Testis (tissue), 3 donors: ENCODE measurements around the gene ZNF528. TPM values are rescaled to one million over a fixed set of nuclear protein-coding genes. Genes with fewer than 3 reads are reported as not detected.

Source experiments
- DNase-seq: peaks from one replicate; pipeline ENCODE4 v3.0.0-alpha.2; 2019
- H3K27ac ChIP-seq, 2 donors: fragments of 200-600 bp; sonication (generic); one replicate each; pipeline ENCODE4 v1.5.1; 2019
- H3K27me3 ChIP-seq: fragments of 200-600 bp; sonication (generic); one replicate; pipeline ENCODE4 v1.5.1; 2019
- H3K36me3 ChIP-seq: fragments of 200-600 bp; sonication (generic); one replicate; pipeline ENCODE4 v1.5.1; 2017; ENCODE audit warnings: low read depth; ENCODE audit errors: missing control alignments
- H3K4me1 ChIP-seq: fragments of 200-600 bp; sonication (generic); one replicate; pipeline ENCODE4 v1.5.1; 2019
- H3K4me3 ChIP-seq, 2 donors: fragments of 200-600 bp; sonication (generic); one replicate each; pipeline ENCODE4 v1.5.1; 2017 to 2019
- H3K9me3 ChIP-seq: fragments of 200-600 bp; sonication (generic); one replicate; pipeline ENCODE4 v1.5.1; 2017
- POLR2A ChIP-seq: fragments of 450-650 bp; IDR thresholded peaks from one replicate; pipeline ENCODE4 v1.6.1; 2017; ENCODE audit warnings: antibody characterized with exemption, mild to moderate bottlenecking, moderate library complexity
- WGBS, 2 donors: methylation state at CpG; one replicate each; pipeline ENCODE4 v1.1.5; 2018; 5-methylcytosine and 5-hydroxymethylcytosine counted together
- intact Hi-C: fragments of 100-400 bp; cut with DNase I; formaldehyde crosslinking; loops from one replicate; pipeline ENCODE4 v1.15.1; 2023; ENCODE audit warnings: low total_unique reads
- polyA plus RNA-seq: library from polyadenylated mRNA; stranded (reverse); fragments of 350-450 nt; fragmentation: Illumina TruSeq; extraction: RNeasy Lipid Tissue Mini Kit (QIAGEN cat#74804); gene quantifications from one replicate; pipeline ENCODE4 v1.2.3, GENCODE V29; 2014; ENCODE audit warnings: low read depth, low replicate concordance; ENCODE audit not compliant: insufficient read depth
- small RNA-seq, 2 donors: library from RNA; depleted of rRNA; stranded (forward); fragments of <200 nt; gene quantifications; one replicate each; pipeline ENCODE3, GENCODE V24; 2016
- total RNA-seq, 2 donors: library from RNA; depleted of rRNA; stranded (reverse); fragments of >200 nt; gene quantifications; one replicate each; pipeline ENCODE4 v1.2.3, GENCODE V29; 2016
- TF ChIP-seq, protein P1 (sequence below), 3 experiments: fragments of 450-650 bp in 2 of 3; fragments of 200-600 bp in 1 of 3; sonication (generic) in 1 of 3; IDR thresholded peaks; one replicate each; pipeline ENCODE4 v1.5.1; 2016 to 2019; ENCODE audit warnings: antibody characterized with exemption in 3 of 3, mild to moderate bottlenecking in 2 of 3, moderate library complexity in 1 of 3

The ZNF528 gene
- total and polyA plus RNA-seq, 3 donors from 2014 or later = 31.6 to 55.4 (median 53.7) TPM

GRCh38 chr19:52464798-52465470 is 67.3 kb downstream of the ZNF528 start:
- Histone ChIP-seq H3K27ac (no peak overlapping the region), H3K4me1 (peaks cover 3% of the 10 kb centered on the region), H3K4me3 (no peak overlapping the region), H3K36me3 (no peaks in the 10 kb centered on the region), H3K27me3 (no peaks in the 10 kb centered on the region), H3K9me3 (no peaks in the 10 kb centered on the region)
- intact Hi-C loops = no loop called here
- 65 to 69% methylated on average over 13 to 14 of the region's 14 CpGs for WGBS, 2 donors
- peak; percentile 34 for DNase-seq
- TF ChIP-seq POLR2A = no peak
- TF ChIP-seq, protein P1, sequence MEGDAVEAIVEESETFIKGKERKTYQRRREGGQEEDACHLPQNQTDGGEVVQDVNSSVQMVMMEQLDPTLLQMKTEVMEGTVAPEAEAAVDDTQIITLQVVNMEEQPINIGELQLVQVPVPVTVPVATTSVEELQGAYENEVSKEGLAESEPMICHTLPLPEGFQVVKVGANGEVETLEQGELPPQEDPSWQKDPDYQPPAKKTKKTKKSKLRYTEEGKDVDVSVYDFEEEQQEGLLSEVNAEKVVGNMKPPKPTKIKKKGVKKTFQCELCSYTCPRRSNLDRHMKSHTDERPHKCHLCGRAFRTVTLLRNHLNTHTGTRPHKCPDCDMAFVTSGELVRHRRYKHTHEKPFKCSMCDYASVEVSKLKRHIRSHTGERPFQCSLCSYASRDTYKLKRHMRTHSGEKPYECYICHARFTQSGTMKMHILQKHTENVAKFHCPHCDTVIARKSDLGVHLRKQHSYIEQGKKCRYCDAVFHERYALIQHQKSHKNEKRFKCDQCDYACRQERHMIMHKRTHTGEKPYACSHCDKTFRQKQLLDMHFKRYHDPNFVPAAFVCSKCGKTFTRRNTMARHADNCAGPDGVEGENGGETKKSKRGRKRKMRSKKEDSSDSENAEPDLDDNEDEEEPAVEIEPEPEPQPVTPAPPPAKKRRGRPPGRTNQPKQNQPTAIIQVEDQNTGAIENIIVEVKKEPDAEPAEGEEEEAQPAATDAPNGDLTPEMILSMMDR (IDR thresholded peaks at IDR 0.05) = no peak

Small RNA genes within 50 kb of the gene (small RNA-seq; reads per million reads assigned to genes)
- gene AC010332.1 = 0 reads per million in 2 donors

Other genes starting within 250 kb of the ZNF528 start
- 1 to 10 TPM; 5.4 to 9.2 TPM for gene ZNF836, start 226.2 kb upstream of the ZNF528 start, total RNA-seq
- 3.3 TPM for gene ZNF836, start 226.2 kb upstream of the ZNF528 start, polyA plus RNA-seq
- 100 to 1,000 TPM; 262 to 289 TPM for gene PPP2R1A, start 207.8 kb upstream of the ZNF528 start, total RNA-seq
- 181 TPM for gene PPP2R1A, start 207.8 kb upstream of the ZNF528 start, polyA plus RNA-seq
- gene ZNF766, start 128.3 kb upstream of the ZNF528 start, total RNA-seq = 10 to 100 TPM; 15.8 to 35.7 TPM
- gene ZNF766, start 128.3 kb upstream of the ZNF528 start, polyA plus RNA-seq = 30.2 TPM
- gene ZNF480, start 100.7 kb upstream of the ZNF528 start, total RNA-seq = 1 to 10 TPM; 4.3 to 4.6 TPM
- gene ZNF480, start 100.7 kb upstream of the ZNF528 start, polyA plus RNA-seq = 3.3 TPM
- 10 to 100 TPM; 11.1 to 21.5 TPM for gene ZNF610, start 61.6 kb upstream of the ZNF528 start, total RNA-seq
- gene ZNF610, start 61.6 kb upstream of the ZNF528 start, polyA plus RNA-seq = 16.6 TPM
- 10 to 100 TPM; 22.1 to 27.6 TPM for gene ZNF880, start 27.9 kb upstream of the ZNF528 start, total RNA-seq
- 13.8 TPM for gene ZNF880, start 27.9 kb upstream of the ZNF528 start, polyA plus RNA-seq
- 1 to 10 TPM; 3.7 to 8.3 TPM for gene ZNF534, start 31.3 kb downstream of the ZNF528 start, total RNA-seq
- 2.1 TPM for gene ZNF534, start 31.3 kb downstream of the ZNF528 start, polyA plus RNA-seq
- 10 to 100 TPM; 18.0 to 23.1 TPM for gene ZNF578, start 55.7 kb downstream of the ZNF528 start, total RNA-seq
- gene ZNF578, start 55.7 kb downstream of the ZNF528 start, polyA plus RNA-seq = 12.2 TPM
- gene ZNF808, start 129.8 kb downstream of the ZNF528 start, total RNA-seq = 10 to 100 TPM; 28.4 to 31.5 TPM
- 10.0 TPM for gene ZNF808, start 129.8 kb downstream of the ZNF528 start, polyA plus RNA-seq
- gene ZNF701, start 172.4 kb downstream of the ZNF528 start, total RNA-seq = 10 to 100 TPM; 21.3 to 22.4 TPM
- 8.9 TPM for gene ZNF701, start 172.4 kb downstream of the ZNF528 start, polyA plus RNA-seq
- 10 to 100 TPM; 50.8 to 61.1 TPM for gene ZNF83, start 240.5 kb downstream of the ZNF528 start, total RNA-seq
- 28.6 TPM for gene ZNF83, start 240.5 kb downstream of the ZNF528 start, polyA plus RNA-seq